ENCODE data around the gene RYR2. TPM values are rescaled to one million over a fixed set of nuclear protein-coding genes. Genes with fewer than 3 reads are reported as not detected.

The RYR2 gene
- polyA plus RNA-seq, 1 of the 3 experiments (the other 2 are of a cell fraction): under 0.01 TPM

DNA sequence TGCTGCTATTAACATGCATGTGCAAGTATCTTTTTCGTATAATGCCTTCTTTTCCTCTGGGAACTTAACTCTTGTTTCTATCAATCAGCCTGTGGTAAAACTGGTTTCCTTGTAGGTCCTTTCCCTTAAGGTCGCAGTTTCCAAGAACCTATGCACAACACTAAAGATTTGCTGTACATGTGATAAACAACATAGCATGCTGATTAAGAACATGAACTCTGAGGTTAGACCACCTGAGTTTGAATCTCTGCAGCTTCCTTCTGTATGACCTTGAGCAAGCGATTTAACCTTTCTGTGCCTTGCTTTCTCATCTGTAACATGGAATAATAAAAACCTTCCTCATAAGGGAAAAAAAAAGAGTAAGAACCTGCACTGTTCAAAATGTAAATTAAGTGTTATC, 186.4 kb downstream of the RYR2 start:
- POLR2A ChIA-PET: no interaction called here

DNA sequence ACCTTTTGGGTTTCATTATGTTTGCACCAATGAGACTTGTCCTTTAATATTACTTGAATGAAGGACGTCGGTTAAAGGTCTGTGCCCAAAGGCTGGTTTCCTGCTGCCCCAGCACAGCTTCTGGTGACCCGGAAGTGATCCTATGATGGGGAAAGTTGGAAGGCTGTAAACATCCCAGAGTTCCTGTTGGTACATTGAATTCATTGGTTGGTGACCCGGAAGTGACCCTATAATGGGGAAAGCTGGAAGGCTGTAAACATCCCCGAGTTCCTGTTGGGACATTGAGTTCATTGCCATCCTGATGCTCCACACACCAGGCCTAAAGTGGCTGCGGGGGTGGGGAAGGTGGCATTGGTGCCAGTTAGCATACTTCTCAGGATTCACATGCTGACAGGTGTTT, 187.3 kb downstream of the RYR2 start:
- Histone ChIP-seq H3F3A (replicated peaks; ENCODE audit: insufficient read depth) (no peaks in the 10 kb centered on the region), H3K9ac (no peak overlapping the region), H3K9me2 (no peaks in the 10 kb centered on the region), H3K27me3 (ENCODE audit: insufficient read depth) (no peaks in the 10 kb centered on the region), H3K4me2 (no peak overlapping the region), H3K9me3 (0 out of 2 replicates have a peak, but pooled peaks cover under 1% of the 10 kb centered on the region), H2AFZ (ENCODE audit: low read depth) (no peak overlapping the region), H3K79me2 (ENCODE audit: insufficient read depth) (no peaks in the 10 kb centered on the region), H3K4me3 (ENCODE audit: low read depth in 2 of 2, low read length in 1 of 2) (no peak overlapping the region), H3K4me1 (ENCODE audit: control insufficient read depth in 1 of 2, insufficient read depth in 2 of 2, low read depth in 1 of 2, low read length in 1 of 2) (no peaks in the 10 kb centered on the region; a peak in 1 of 4 replicates), H3K27ac (ENCODE audit: low read depth in 2 of 2, low read length in 1 of 2) (no peak overlapping the region), H4K20me1 (ENCODE audit: insufficient read depth) (no peaks in the 10 kb centered on the region), H3K36me3 (replicated peaks in 1 of 2; ENCODE audit: control insufficient read depth in 1 of 2, insufficient read depth in 2 of 2, low read length in 1 of 2) (no peaks in the 10 kb centered on the region)
- POLR2A ChIA-PET: no interaction called here
- 39% methylated on average over 6 of the region's 6 CpGs for WGBS (ENCODE audit: low lambda C conversion rate)
- no peak for DNase-seq
- CTCF ChIA-PET: interaction anchor here (0.7 to 2.2 kb wide), 2 partner anchors 10 to 53 kb away, joined by 4 to 5 read pairs; no protein-coding TSS in a partner anchor
- no peak for TF ChIP-seq IRF3 (IDR thresholded peaks at IDR 0.05; ENCODE audit: low read depth, low read length)
- TF ChIP-seq, protein P1, sequence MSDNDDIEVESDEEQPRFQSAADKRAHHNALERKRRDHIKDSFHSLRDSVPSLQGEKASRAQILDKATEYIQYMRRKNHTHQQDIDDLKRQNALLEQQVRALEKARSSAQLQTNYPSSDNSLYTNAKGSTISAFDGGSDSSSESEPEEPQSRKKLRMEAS (IDR thresholded peaks at IDR 0.05; ENCODE audit: low read depth): no peak
- TF ChIP-seq, protein P2, sequence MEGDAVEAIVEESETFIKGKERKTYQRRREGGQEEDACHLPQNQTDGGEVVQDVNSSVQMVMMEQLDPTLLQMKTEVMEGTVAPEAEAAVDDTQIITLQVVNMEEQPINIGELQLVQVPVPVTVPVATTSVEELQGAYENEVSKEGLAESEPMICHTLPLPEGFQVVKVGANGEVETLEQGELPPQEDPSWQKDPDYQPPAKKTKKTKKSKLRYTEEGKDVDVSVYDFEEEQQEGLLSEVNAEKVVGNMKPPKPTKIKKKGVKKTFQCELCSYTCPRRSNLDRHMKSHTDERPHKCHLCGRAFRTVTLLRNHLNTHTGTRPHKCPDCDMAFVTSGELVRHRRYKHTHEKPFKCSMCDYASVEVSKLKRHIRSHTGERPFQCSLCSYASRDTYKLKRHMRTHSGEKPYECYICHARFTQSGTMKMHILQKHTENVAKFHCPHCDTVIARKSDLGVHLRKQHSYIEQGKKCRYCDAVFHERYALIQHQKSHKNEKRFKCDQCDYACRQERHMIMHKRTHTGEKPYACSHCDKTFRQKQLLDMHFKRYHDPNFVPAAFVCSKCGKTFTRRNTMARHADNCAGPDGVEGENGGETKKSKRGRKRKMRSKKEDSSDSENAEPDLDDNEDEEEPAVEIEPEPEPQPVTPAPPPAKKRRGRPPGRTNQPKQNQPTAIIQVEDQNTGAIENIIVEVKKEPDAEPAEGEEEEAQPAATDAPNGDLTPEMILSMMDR (IDR thresholded peaks at IDR 0.05): no peak
- no peak for TF ChIP-seq JUND (IDR thresholded peaks at IDR 0.05)
- TF ChIP-seq PBX3 (IDR thresholded peaks at IDR 0.05): no peak
- TF ChIP-seq EZH2phosphoT487 (IDR thresholded peaks at IDR 0.05; ENCODE audit: borderline replicate concordance, low read depth): no peak
- no peak for TF ChIP-seq RXRA (IDR thresholded peaks at IDR 0.05; ENCODE audit: borderline replicate concordance, low read depth)
- TF ChIP-seq RCOR1 (IDR thresholded peaks at IDR 0.05; ENCODE audit: low read length): no peak

More for the DNA sequence above, 186.4 kb downstream of the RYR2 start:
- Histone ChIP-seq H3K9me3 (0 out of 2 replicates have a peak, but pooled peaks cover 3% of the 10 kb centered on the region), H3F3A (replicated peaks; ENCODE audit: insufficient read depth) (no peaks in the 10 kb centered on the region), H3K36me3 (replicated peaks in 1 of 2; ENCODE audit: control insufficient read depth in 1 of 2, insufficient read depth in 2 of 2, low read length in 1 of 2) (no peaks in the 10 kb centered on the region), H3K27me3 (ENCODE audit: insufficient read depth) (no peaks in the 10 kb centered on the region), H3K9ac (no peak overlapping the region), H3K79me2 (ENCODE audit: insufficient read depth) (no peaks in the 10 kb centered on the region), H3K4me1 (ENCODE audit: control insufficient read depth in 1 of 2, insufficient read depth in 2 of 2, low read depth in 1 of 2, low read length in 1 of 2) (no peaks in the 10 kb centered on the region; a peak in 1 of 4 replicates), H3K4me3 (ENCODE audit: low read depth in 2 of 2, low read length in 1 of 2) (no peak overlapping the region), H3K9me2 (no peaks in the 10 kb centered on the region), H3K4me2 (no peak overlapping the region), H4K20me1 (ENCODE audit: insufficient read depth) (no peaks in the 10 kb centered on the region), H3K27ac (ENCODE audit: low read depth in 2 of 2, low read length in 1 of 2) (no peak overlapping the region), H2AFZ (ENCODE audit: low read depth) (no peak overlapping the region)
- CTCF ChIA-PET: interaction anchor here (2.2 kb wide), 1 partner anchor 9 kb away, joined by 5 read pairs; no protein-coding TSS in a partner anchor
- no peak for TF ChIP-seq GATA2 (CRISPR knock-in tag; IDR thresholded peaks at IDR 0.05)
- no peak for TF ChIP-seq EP300 (IDR thresholded peaks at IDR 0.05; ENCODE audit: borderline replicate concordance in 1 of 2, low read depth in 1 of 2, low read length in 1 of 2)
- TF ChIP-seq MXI1 (IDR thresholded peaks at IDR 0.05; ENCODE audit: low read depth, low read length): no peak
- TF ChIP-seq SIN3A (IDR thresholded peaks at IDR 0.05; ENCODE audit: borderline replicate concordance, low read depth, low read length): no peak
- no peak for TF ChIP-seq RAD21 (IDR thresholded peaks at IDR 0.05; ENCODE audit: low read length)
- TF ChIP-seq YY1 (IDR thresholded peaks at IDR 0.05; ENCODE audit: low read depth): no peak
- no peak for TF ChIP-seq MEF2A (IDR thresholded peaks at IDR 0.05; ENCODE audit: borderline replicate concordance, low read depth)
- no peak for TF ChIP-seq POLR2AphosphoS5 (IDR thresholded peaks at IDR 0.05; ENCODE audit: low read depth, low read length)
- no peak for TF ChIP-seq JUND (IDR thresholded peaks at IDR 0.05)
- no peak for TF ChIP-seq SMC3 (IDR thresholded peaks at IDR 0.05; ENCODE audit: low read depth, low read length)
- no peak for TF ChIP-seq ELF1 (IDR thresholded peaks at IDR 0.05)
- TF ChIP-seq PBX3 (IDR thresholded peaks at IDR 0.05): no peak
- TF ChIP-seq RXRA (IDR thresholded peaks at IDR 0.05; ENCODE audit: borderline replicate concordance, low read depth): no peak
- TF ChIP-seq, protein P1 (IDR thresholded peaks at IDR 0.05; ENCODE audit: low read depth): no peak
- no peak for TF ChIP-seq FOXM1 (IDR thresholded peaks at IDR 0.05; ENCODE audit: low read depth)
- TF ChIP-seq, protein P2 (IDR thresholded peaks at IDR 0.05): no peak
- no peak for DNase-seq
- WGBS (ENCODE audit: low lambda C conversion rate): 20% methylated on average over 3 of the region's 3 CpGs

Data from SK-N-SH (cell line).